Lower leg skin (tissue), 4 donors: Measurements from ENCODE around the gene KLHL42. TPM values are rescaled to one million over a fixed set of nuclear protein-coding genes. Genes with fewer than 3 reads are reported as not detected.

Source experiments
- DNase-seq, 2 donors: peaks; one replicate each; pipeline ENCODE4 v3.0.0-alpha.2; 2019; ENCODE audit warnings: low spot score in 2 of 2
- H3K4me3 ChIP-seq: fragments of 200-600 bp; sonication (generic); 2 replicates; pipeline ENCODE4 v1.5.1; 2017; ENCODE audit warnings: mild to moderate bottlenecking, low read depth; ENCODE audit not compliant: poor library complexity, severe bottlenecking
- CTCF ChIP-seq, 3 donors: fragments of 450-650 bp; IDR thresholded peaks; one replicate each; pipeline ENCODE4 v1.5.1; 2016; ENCODE audit warnings: antibody characterized with exemption in 3 of 3, mild to moderate bottlenecking in 3 of 3, moderate library complexity in 2 of 3
- POLR2A ChIP-seq, 2 donors: fragments of 450-650 bp; IDR thresholded peaks; one replicate each; pipeline ENCODE4 v1.6.1; 2016 to 2017; ENCODE audit warnings: antibody characterized with exemption in 2 of 2, mild to moderate bottlenecking in 1 of 2, moderate library complexity in 1 of 2
- WGBS, 2 donors: methylation state at CpG; one replicate each; pipeline ENCODE4 v1.1.5; 2018; 5-methylcytosine and 5-hydroxymethylcytosine counted together
- intact Hi-C: fragments of 100-400 bp; cut with DNase I; formaldehyde crosslinking; loops from one replicate; pipeline ENCODE4 v1.15.0; 2023; ENCODE audit warnings: low total_unique reads
- total RNA-seq, 4 donors: library from RNA; depleted of rRNA; stranded (reverse); fragments of >200 nt; gene quantifications; one replicate each; pipeline ENCODE4 v1.1.0, GENCODE V29; 2016

The KLHL42 gene
- total RNA-seq, 4 donors from 2014 or later: 12.0 to 21.7 (median 19.8) TPM

GRCh38 chr12:27796128-27796527, 16.1 kb downstream of the KLHL42 start:
- no peak for TF ChIP-seq CTCF (IDR thresholded peaks at IDR 0.05)
- no peak for TF ChIP-seq POLR2A (IDR thresholded peaks at IDR 0.05)
- WGBS, 2 donors: 84 to 88% methylated on average over 7 of the region's 7 CpGs
- DNase-seq: no peak
- no peak overlapping the region for H3K4me3 ChIP-seq
- intact Hi-C loops: no loop called here

- H3K4me3 ChIP-seq: no peak overlapping the region
- DNase-seq: no peak
- intact Hi-C loops: no loop called here
- WGBS, 2 donors: 92 to 95% methylated on average over 24 of the region's 24 CpGs
- TF ChIP-seq CTCF (IDR thresholded peaks at IDR 0.05): no peak
- no peak for TF ChIP-seq POLR2A (IDR thresholded peaks at IDR 0.05)
Observed at GRCh38 chr12:27797301-27798025, 17.4 kb downstream of the KLHL42 start.

- WGBS, 2 donors: 96% methylated on average over 3 of the region's 3 CpGs
- TF ChIP-seq CTCF (IDR thresholded peaks at IDR 0.05) (no peak), POLR2A (IDR thresholded peaks at IDR 0.05) (no peak)
- intact Hi-C loops: no loop called here
- H3K4me3 ChIP-seq: no peak overlapping the region
- DNase-seq: no peak
Observed at GRCh38 chr12:27800819-27801218, 20.8 kb downstream of the KLHL42 start.

GRCh38 chr12:27801630-27802029, 21.6 kb downstream of the KLHL42 start:
- DNase-seq: no peak
- TF ChIP-seq POLR2A (IDR thresholded peaks at IDR 0.05) (no peak), CTCF (IDR thresholded peaks at IDR 0.05) (no peak)
- intact Hi-C loops: no loop called here
- no peak overlapping the region for H3K4me3 ChIP-seq
- WGBS, 2 donors: 90 to 93% methylated on average over 5 of the region's 5 CpGs

- 67 to 68% methylated on average over 4 of the region's 4 CpGs for WGBS, 2 donors
- DNase-seq: no peak
- intact Hi-C loops: no loop called here
- TF ChIP-seq POLR2A (IDR thresholded peaks at IDR 0.05) (no peak), CTCF (IDR thresholded peaks at IDR 0.05) (no peak)
- no peak overlapping the region for H3K4me3 ChIP-seq
Observed at GRCh38 chr12:27802511-27802910, 22.5 kb downstream of the KLHL42 start.

GRCh38 chr12:27802936-27803335, 22.9 kb downstream of the KLHL42 start:
- intact Hi-C loops: no loop called here
- 88 to 92% methylated on average over 2 of the region's 2 CpGs for WGBS, 2 donors
- TF ChIP-seq CTCF (IDR thresholded peaks at IDR 0.05): no peak
- TF ChIP-seq POLR2A (IDR thresholded peaks at IDR 0.05): no peak

More at GRCh38 chr12:27802936-27803335, 22.9 kb downstream of the KLHL42 start:
- no peak overlapping the region for H3K4me3 ChIP-seq
- no peak for DNase-seq
